GM12878 (cell line): ENCODE results near the gene GMIP.

Source experiments
- CTCF ChIP-seq, 3 experiments: IDR thresholded peaks in 2 of 3; conservative IDR thresholded peaks in 1 of 3; 2 replicates each; pipeline ENCODE4 v1.5.1; 2011; ENCODE audit warnings: low read depth in 3 of 3, low read length in 3 of 3, mild to moderate bottlenecking in 3 of 3, control low read depth in 2 of 3, moderate library complexity in 2 of 3, inconsistent platforms in 1 of 3, mixed read lengths in 1 of 3; ENCODE audit not compliant: control insufficient read depth in 2 of 3, insufficient read depth in 1 of 3; ENCODE audit errors: extremely low read depth in 1 of 3
- EGR1 ChIP-seq, 2 experiments: IDR thresholded peaks; 1 replicate in 1 of 2; 2 replicates in 1 of 2; pipeline ENCODE4 v1.6.1; 2011 to 2012; ENCODE audit warnings: low read depth in 2 of 2, low read length in 2 of 2, borderline replicate concordance in 1 of 2, mild to moderate bottlenecking in 1 of 2, moderate library complexity in 1 of 2
- ELK1 ChIP-seq: IDR thresholded peaks from 2 replicates; pipeline ENCODE4 v1.6.1; 2012; ENCODE audit warnings: low read depth, low read length, improper control_type of control experiment
- EZH2 ChIP-seq: IDR thresholded peaks from 2 replicates; pipeline ENCODE4 v1.6.1; 2012; ENCODE audit warnings: low read depth, mild to moderate bottlenecking, control low read depth, inconsistent platforms, low read length, borderline replicate concordance; ENCODE audit not compliant: control insufficient read depth
- MTA3 ChIP-seq: IDR thresholded peaks from 2 replicates; pipeline ENCODE4 v1.6.1; 2012; ENCODE audit warnings: low read length, inconsistent platforms, borderline replicate concordance
- POLR2A ChIP-seq: IDR thresholded peaks from 2 replicates; pipeline ENCODE4 v1.6.1; 2011; ENCODE audit warnings: low read depth, mild to moderate bottlenecking, low read length
- RELA ChIP-seq: fragments of 450-650 bp; IDR thresholded peaks from 2 replicates; pipeline ENCODE4 v1.8.0; 2014; ENCODE audit warnings: borderline replicate concordance; ENCODE audit not compliant: partially characterized antibody
- SMC3 ChIP-seq: IDR thresholded peaks from 2 replicates; pipeline ENCODE4 v1.6.1; 2011; ENCODE audit warnings: low read length, improper control_type of control experiment, borderline replicate concordance
- ZNF592 ChIP-seq: fragments of 450-650 bp; IDR thresholded peaks from 2 replicates; pipeline ENCODE4 v1.6.1; 2017; ENCODE audit warnings: mild to moderate bottlenecking, moderate library complexity
- TF ChIP-seq, protein P1 (sequence below): IDR thresholded peaks from 2 replicates; pipeline ENCODE4 v1.6.1; 2011; ENCODE audit warnings: mild to moderate bottlenecking, low read depth, low read length, moderate library complexity; ENCODE audit not compliant: insufficient replicate concordance

DNA sequence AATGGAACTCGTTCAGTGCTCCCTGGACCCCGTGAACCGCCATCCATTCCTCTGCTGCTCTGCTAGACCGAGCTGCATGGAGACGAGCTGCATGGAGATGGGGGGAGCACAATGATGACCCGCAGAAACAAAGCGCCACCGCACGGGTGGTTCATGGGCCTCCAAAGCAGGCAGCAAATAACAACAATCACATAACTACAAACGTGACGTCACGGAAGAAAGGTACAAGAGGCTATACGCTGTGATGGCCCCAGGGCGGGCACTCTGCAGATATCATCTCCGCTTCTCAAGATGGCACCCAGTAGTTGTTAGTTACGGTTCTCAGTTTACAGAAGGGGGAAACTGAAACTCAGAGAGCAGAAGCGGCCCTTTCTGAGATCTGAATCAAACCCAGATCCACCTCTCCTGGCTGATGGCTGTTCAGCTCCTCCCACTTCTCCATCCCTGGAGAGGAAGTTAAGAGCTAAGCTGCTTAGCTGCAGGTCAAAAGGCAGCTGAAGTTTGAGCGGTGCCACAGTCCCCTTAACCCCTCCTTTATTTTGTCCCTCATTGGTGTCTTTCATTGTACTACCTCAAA lies 18.3 kb upstream of the GMIP start:
- TF ChIP-seq, protein P1, sequence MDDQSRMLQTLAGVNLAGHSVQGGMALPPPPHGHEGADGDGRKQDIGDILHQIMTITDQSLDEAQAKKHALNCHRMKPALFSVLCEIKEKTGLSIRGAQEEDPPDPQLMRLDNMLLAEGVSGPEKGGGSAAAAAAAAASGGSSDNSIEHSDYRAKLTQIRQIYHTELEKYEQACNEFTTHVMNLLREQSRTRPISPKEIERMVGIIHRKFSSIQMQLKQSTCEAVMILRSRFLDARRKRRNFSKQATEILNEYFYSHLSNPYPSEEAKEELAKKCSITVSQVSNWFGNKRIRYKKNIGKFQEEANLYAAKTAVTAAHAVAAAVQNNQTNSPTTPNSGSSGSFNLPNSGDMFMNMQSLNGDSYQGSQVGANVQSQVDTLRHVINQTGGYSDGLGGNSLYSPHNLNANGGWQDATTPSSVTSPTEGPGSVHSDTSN = no peak
- TF ChIP-seq EZH2 (no peak), SMC3 (no peak), CTCF (IDR thresholded peaks at IDR 0.05 in 2 of 3, conservative IDR thresholded peaks at IDR 0.05 in 1 of 3; ENCODE audit: control insufficient read depth in 2 of 3, extremely low read depth in 1 of 3, insufficient read depth in 1 of 3, low read depth in 3 of 3, low read length in 3 of 3) (no peak), RELA (peak; percentile 20), EGR1 (IDR thresholded peaks at IDR 0.05; ENCODE audit: borderline replicate concordance in 1 of 2, low read depth in 2 of 2, low read length in 2 of 2) (no peak), MTA3 (peak; percentile 16; the same call in 1 of the 2 replicates), POLR2A (peak; percentile 80), ZNF592 (no peak), ELK1 (no peak; the same call in 1 of the 2 replicates)
